ELF-1 (cell line): ENCODE data around the gene SSTR5.

Source experiments
- DNase-seq: peaks from one replicate; pipeline ENCODE4 v3.0.0-alpha.2; 2016; ENCODE audit warnings: low read depth, low spot score

The SSTR5 gene

GRCh38 chr16:1122398-1122765, 49.8 kb downstream of the SSTR5 start:
- no peak for DNase-seq

DNA sequence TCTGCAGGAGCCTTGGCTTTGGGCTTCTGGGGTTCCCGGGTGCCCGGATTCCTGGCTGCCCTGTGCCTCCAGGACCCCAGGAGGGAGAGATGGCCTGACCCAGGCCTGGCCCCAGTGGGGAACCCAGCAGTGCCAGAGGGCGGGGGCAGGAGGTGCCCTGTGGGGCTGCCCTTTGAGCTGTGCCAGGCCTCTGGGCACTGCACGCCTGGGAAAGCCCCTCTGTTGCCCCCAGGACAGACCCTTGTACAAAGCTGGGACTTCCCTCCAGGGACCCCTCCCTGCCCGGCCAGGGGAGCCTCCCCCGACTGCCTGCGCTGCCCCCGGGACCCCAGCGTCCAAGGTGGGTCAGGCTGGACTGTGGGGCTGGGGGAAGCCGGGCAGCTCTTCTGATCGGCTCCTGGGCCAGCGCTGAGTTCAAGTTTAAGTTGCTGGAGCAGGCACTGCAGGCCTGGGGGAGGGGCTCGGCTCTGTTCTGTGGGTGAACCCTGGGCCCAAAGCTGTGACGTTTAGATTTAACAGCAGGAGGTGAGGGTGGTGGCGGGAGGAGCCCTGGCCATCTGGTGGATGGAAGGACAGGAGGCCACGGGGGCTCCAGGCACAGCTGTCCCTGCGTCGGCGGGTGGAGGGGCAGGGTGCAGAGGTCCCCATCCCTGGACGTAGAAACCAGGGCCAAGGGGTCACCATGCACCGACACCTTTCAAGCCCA, 51.1 kb downstream of the SSTR5 start:
- no peak for DNase-seq

DNA sequence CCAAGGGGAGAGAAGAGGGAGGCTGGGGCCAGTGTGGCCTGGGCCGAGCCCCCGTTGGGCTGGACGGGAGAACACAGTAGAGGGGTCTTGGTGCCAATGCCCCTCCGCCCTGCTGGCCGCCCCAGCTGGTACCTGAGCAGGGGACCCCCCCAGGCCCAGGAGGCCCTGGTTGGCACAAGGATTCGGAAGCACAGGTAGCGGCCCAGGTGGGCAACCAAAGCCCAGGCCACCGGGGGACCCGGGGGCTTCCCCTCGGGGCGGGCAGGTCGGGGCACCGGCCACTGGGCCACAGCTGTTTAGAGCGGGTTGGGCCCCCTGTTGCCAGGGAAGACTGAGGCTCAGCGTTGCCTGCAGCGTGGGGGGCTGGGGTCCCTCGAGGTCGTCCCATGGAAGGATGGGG, 51.7 kb downstream of the SSTR5 start:
- DNase-seq: no peak

GRCh38 chr16:1124795-1125194, 52.2 kb downstream of the SSTR5 start:
- no peak for DNase-seq

DNA sequence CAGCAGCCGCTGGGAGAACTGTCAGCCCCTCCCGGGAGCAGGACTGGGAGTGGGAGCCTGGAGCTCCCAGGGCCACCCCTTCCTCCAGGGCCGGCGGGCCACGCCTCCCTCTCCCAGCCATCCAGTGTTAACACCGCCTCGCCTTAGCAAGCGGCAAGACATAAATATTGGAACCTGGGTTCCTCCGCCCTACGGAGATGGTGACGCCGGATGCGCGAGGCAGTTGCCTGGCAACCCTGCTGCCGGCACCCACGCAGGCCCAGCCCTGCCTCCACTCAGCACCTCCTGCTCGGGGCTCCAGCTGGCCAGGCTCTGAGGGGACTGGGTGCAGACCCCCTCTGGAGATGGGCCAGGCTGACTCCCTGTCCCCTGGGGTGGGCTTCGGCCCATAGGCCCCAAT, 52.9 kb downstream of the SSTR5 start:
- peak; percentile 26 for DNase-seq

DNA sequence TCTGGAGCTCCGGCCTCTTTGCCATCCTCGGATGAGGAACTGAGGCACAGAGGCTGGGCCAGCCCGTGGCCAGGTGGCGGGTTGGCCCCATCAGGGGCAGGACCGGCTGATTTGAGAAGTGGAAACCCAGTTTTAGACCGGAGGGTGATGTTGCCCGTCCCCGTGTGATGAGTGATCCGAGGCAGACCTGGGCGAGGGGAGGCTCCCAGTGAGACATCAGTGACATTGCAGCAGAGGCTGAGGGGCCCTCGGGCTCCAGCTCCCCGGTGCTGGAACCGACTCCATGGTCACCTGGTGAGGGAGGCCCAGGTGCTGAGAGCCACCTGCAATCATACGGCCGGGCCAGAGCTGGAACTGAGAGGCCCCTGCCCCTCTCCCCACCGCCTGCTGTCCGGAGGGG, 53.5 kb downstream of the SSTR5 start:
- DNase-seq: no peak

DNA sequence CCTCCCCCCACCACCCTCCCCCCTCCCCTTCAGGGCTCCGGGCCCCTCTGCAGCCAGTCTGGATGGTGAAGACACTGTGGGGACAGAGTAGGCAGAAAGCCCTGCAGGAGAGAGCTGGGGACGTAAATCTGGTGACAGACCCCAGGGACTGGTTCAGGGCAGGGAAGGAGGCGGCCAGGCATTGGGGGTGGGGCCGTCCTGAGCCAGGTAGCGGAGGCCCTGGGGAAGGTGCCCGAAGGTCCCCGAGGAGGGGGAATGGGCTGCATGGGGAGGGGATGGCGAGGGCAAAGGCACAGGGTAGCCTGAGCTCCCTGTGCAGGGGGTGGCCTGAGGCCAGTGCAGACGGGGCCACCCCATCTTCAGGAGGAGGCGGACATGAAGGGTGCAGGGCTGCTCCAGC, 54.0 kb downstream of the SSTR5 start:
- DNase-seq: no peak

GRCh38 chr16:1127101-1127500, 54.6 kb downstream of the SSTR5 start:
- DNase-seq: no peak

DNA sequence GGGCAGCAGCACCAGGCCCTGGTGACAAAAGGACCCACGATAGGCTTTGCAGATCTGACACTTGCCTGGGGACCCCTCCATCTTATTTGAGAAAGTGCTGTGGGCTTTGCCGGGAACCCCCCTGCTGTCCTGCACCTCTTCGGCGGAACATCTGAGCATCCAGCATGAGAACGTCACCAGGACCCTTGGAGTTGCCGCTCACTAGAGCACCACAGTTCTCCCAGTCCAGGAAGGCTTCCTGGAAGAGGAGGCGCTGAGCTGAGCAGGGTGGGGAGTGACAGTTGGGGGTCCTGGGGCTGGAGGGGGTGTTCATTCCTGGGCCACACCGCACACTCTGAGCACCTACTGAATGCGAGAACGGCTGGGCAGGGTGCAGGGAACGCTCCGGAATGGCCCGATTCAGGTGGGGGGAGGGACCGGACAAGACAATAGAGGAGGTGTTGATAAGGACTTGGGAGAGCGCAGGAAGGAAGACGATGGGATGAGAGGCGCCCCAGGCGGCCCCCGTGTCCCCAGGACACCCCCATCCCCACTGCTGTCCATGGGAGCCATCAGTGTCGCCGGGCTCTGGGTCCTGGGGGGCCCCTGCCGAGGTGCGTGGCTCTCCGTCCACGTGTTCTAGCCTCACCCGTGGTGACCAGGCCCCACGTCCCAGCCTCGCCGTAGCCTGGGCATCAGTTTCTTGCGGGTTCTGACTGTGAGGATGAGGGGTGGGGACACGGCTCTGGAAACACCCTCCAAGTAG, 55.6 kb downstream of the SSTR5 start:
- DNase-seq: no peak

DNA sequence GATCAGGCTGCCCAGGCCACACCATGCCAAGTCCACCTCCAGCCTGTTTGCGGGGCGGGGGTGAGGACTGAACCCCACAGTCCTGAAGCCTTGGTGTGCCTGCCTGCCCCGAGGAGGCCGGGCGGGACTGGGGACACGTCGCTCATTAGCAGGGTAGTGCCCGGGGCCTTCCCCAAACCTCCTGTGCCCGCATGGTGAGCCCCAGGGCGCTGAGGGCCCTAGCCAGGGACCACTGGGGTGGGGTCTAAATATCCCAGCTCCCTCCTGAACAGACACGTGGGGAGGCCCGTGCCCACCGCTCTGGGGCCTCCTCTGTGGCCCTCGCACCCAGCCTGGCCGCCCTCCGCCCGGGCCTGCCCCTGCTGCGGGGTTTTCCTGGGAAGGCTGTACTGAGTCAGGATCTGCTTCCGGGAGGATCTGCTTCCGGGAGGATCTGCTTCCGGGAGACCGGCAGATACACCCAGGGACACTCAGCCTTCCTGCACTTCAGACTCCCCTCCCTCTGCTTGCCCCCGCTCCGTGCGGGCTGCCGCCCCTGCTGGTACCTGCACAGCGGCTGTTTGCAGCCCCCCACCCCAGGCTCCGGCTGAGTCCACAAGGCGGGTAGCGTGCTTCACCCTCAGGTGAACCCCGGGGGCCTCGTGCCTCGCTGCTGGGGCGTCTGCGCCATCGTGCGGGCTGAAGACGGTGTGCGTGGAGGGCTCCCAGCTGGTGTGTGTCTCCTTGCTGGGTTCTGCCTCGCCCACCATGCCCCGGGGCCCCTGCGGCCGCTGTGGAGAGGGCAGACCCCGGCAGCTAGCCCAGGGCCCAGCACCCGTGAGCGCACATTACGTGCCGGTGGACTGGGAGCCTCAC, 56.8 kb downstream of the SSTR5 start:
- no peak for DNase-seq

GRCh38 chr16:1130382-1130781, 57.8 kb downstream of the SSTR5 start:
- DNase-seq: no peak
